ENCODE data around the gene WDR86.

GRCh38 chr7:151440799-151441445, 31.1 kb upstream of the WDR86 start:
- TF ChIP-seq POLR2A (IDR thresholded peaks at IDR 0.05; ENCODE audit: borderline replicate concordance, extremely low read depth, insufficient read depth, insufficient read length) (no peak), CTCF (IDR thresholded peaks at IDR 0.05 in 2 of 3, conservative IDR thresholded peaks at IDR 0.05 in 1 of 3; ENCODE audit: borderline replicate concordance in 1 of 3, insufficient read depth in 1 of 3, low read depth in 2 of 3, low read length in 2 of 3) (no peak)

All from HCT116 (cell line).